Left forelimb (tissue), 1 donor: Measurements from ENCODE around the gene OR8D2.
"Not testable (repeated sequence)": the region's sequence is repeated elsewhere in the genome, so short reads cannot be mapped to it uniquely, and the experiment has no call there.

Experiments used
- DNase-seq: peaks from one replicate; pipeline ENCODE4 v3.0.0-alpha.2; 2018; ENCODE audit warnings: low spot score

OR8D2 gene

GRCh38 chr11:124285610-124286344 is 34.2 kb downstream of the OR8D2 start:
- DNase-seq = no peak

DNA sequence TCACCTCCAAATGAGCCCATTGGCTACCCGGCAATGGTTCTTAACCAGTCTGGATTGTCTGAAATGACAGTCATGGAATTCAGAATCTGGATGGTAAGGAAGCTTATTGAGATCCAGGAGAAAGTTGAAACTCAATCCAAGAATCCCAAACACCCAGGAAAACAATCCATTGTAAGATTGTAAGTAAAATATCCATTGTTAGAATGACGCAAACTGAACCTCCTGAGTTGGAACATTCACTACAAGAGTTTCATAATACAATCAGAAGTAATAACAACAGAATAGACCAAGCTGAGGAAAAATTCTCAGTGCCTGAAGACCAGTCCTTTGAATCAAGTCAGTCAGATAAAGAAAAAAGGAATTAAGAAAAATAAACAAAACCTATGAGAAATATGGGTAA is 41.7 kb downstream of the OR8D2 start:
- DNase-seq = no peak

DNA sequence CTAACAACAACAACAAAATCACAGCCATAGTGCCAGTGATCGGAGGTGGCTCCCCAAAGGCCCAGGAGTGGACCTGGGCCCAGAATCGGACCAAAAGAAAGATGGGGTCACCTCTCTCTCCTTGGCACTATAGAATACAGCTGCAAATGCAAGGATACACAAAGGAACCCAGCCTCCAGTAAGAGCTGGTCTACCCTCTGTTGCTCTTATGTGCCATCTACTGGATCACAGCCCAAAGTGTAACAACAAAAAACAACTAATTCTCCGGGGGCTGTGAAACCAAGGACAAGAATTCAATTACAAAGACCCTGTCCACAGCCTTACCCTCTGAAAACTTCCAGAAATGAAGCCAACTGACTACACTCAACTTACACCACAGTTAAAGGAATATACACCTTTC is 42.2 kb downstream of the OR8D2 start:
- DNase-seq = no peak

GRCh38 chr11:124277207-124277606 is 42.8 kb downstream of the OR8D2 start:
- DNase-seq = no peak

GRCh38 chr11:124276081-124276480 is 43.9 kb downstream of the OR8D2 start:
- no peak for DNase-seq

DNA sequence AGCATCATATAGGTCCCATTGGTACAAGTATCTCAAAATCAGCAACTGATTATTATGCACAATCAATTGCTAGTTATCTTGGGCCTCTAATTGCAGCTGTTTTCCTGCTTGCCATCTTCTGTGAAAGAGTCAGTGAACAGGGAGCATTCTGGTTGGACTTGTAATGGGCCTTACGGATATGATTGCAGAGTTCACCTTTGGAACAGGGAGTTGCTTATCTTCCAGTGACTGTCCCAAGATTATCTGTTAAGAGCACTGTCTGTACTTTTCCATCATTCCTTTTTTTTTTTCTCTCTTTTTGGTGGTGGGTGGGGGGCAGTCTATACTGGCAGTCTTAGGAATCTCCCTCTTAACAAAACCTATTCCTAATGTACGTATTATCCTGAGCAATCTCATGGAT is 46.0 kb downstream of the OR8D2 start:
- no peak for DNase-seq

DNA sequence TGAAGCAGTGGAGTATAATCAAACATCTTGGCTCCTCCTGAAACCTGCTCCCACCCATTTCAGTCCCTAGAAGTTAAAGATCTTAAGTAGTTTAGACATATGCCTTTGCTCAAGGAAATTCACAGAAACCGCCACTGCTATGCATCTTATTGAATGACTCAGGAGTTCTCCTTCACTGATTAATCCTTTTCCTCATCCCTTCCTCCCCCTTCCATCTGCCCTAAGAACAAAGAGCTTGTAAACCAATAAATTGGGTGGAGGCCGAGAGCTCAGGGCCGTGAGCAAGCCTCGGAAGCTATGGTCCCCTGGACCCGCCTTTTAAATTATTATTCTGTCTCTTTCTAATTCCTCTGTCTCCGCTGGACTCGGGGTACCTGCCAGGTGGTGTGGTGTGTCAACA is 49.1 kb downstream of the OR8D2 start:
- not testable (repeated sequence) for DNase-seq
